CD4-positive, alpha-beta T cell treated with Interleukin-1 beta for 1 hour (primary cell): Measurements from ENCODE around the gene HRG.
"Not testable (repeated sequence)": the region's sequence is repeated elsewhere in the genome, so short reads cannot be mapped to it uniquely, and the experiment has no call there.

ENCODE experiments used
- DNase-seq, 2 donors: peaks; one replicate each; pipeline ENCODE4 v3.0.0-alpha.2; 2020 to 2022

The HRG gene

GRCh38 chr3:186665625-186666188 is at the start of gene HRG:
TSS of gene HRG (plus strand) at chr3:186666014. CDS start at chr3:186666032, 18 bp downstream.
- DNase-seq = no peak

GRCh38 chr3:186616299-186616617 is 49.6 kb upstream of the HRG start:
- no peak for DNase-seq

- DNase-seq = peak; percentile 83 to 85
Observed at GRCh38 chr3:186617036-186617946, 48.5 kb upstream of the HRG start.

- DNase-seq = no peak
Observed at GRCh38 chr3:186618318-186618938, 47.4 kb upstream of the HRG start.

- no peak for DNase-seq
Observed at GRCh38 chr3:186619787-186620212, 46.0 kb upstream of the HRG start.

GRCh38 chr3:186620213-186621092 is 45.4 kb upstream of the HRG start:
- no peak for DNase-seq

- DNase-seq = no peak
Observed at GRCh38 chr3:186621894-186622650, 43.7 kb upstream of the HRG start.

- no peak for DNase-seq
Observed at GRCh38 chr3:186622651-186623310, 43.0 kb upstream of the HRG start.

GRCh38 chr3:186624598-186624997 is 41.2 kb upstream of the HRG start:
- no peak for DNase-seq

GRCh38 chr3:186625600-186626042 is 40.2 kb upstream of the HRG start:
- DNase-seq = no peak

GRCh38 chr3:186626254-186626847 is 39.5 kb upstream of the HRG start:
- DNase-seq = no peak

GRCh38 chr3:186627852-186628414 is 37.9 kb upstream of the HRG start:
- DNase-seq = no peak

GRCh38 chr3:186628756-186629155 is 37.1 kb upstream of the HRG start:
- no peak for DNase-seq

- DNase-seq = no peak
Observed at GRCh38 chr3:186630950-186631641, 34.7 kb upstream of the HRG start.

- no peak for DNase-seq
Observed at GRCh38 chr3:186633481-186633880, 32.3 kb upstream of the HRG start.

- DNase-seq = not testable (repeated sequence)
Observed at GRCh38 chr3:186634207-186634606, 31.6 kb upstream of the HRG start.

- no peak for DNase-seq
Observed at GRCh38 chr3:186635532-186635931, 30.3 kb upstream of the HRG start.

GRCh38 chr3:186636536-186636935 is 29.3 kb upstream of the HRG start:
- DNase-seq = no peak

GRCh38 chr3:186637686-186638085 is 28.1 kb upstream of the HRG start:
- DNase-seq = no peak

GRCh38 chr3:186638259-186638658 is 27.6 kb upstream of the HRG start:
- DNase-seq = no peak
